Ovary (tissue), 9 donors: Measurements from ENCODE around the gene PLXNB3. TPM values are rescaled to one million over a fixed set of nuclear protein-coding genes. Genes with fewer than 3 reads are reported as not detected.

Experiments used
- DNase-seq, 5 donors: peaks; one replicate each; pipeline ENCODE4 v3.0.0-alpha.2; 2019 to 2020
- H3K27ac ChIP-seq, 2 donors: fragments of 200-600 bp; one replicate each; pipeline versions ENCODE4 v1.5.1 to v1.8.0; 2019 to 2022
- H3K27me3 ChIP-seq: fragments of 200-600 bp; one replicate; pipeline ENCODE4 v1.8.0; 2022
- H3K36me3 ChIP-seq: fragments of 200-600 bp; sonication (generic); one replicate; pipeline ENCODE4 v1.5.1; 2019
- H3K4me1 ChIP-seq: one replicate; pipeline ENCODE4 v1.8.1; 2013; ENCODE audit warnings: mild to moderate bottlenecking, moderate library complexity; ENCODE audit not compliant: insufficient read depth
- H3K4me3 ChIP-seq: fragments of 200-600 bp; sonication (generic); one replicate; pipeline ENCODE4 v1.5.1; 2017
- H3K9me3 ChIP-seq, 2 donors: fragments of 200-600 bp in 1 of 2; sonication (generic) in 1 of 2; one replicate each; pipeline versions ENCODE4 v1.5.1 to v1.8.1; 2013 to 2019; ENCODE audit warnings: mild to moderate bottlenecking in 1 of 2, moderate library complexity in 1 of 2
- CTCF ChIP-seq, 3 donors: fragments of 450-650 bp in 2 of 3; fragments of 200-600 bp in 1 of 3; IDR thresholded peaks; one replicate each; pipeline versions ENCODE4 v1.5.1 to v1.8.0; 2016 to 2022; ENCODE audit warnings: antibody characterized with exemption in 3 of 3, mild to moderate bottlenecking in 1 of 3
- EP300 ChIP-seq: sonication (generic); formaldehyde crosslinking; IDR thresholded peaks from one replicate; pipeline ENCODE4 v1.6.1; 2017; ENCODE audit warnings: antibody characterized with exemption
- POLR2A ChIP-seq: fragments of 450-650 bp; IDR thresholded peaks from one replicate; pipeline ENCODE4 v1.6.1; 2017; ENCODE audit warnings: antibody characterized with exemption, mild to moderate bottlenecking, moderate library complexity
- WGBS, 3 donors: extraction: QIAGEN DNeasy Blood & Tissue Kit in 1 of 3; methylation state at CpG; one replicate each; pipeline versions ENCODE4 v1.1.5 to v1.1.7; 2013 to 2017; 5-methylcytosine and 5-hydroxymethylcytosine counted together
- intact Hi-C, 4 donors: fragments of 100-400 bp; cut with DNase I; formaldehyde crosslinking; loops; one replicate each; pipeline versions ENCODE4 v1.11.0 to v1.15.1; 2022 to 2023
- polyA plus RNA-seq, 2 donors: library from polyadenylated mRNA; stranded (reverse); fragments of 200-250 nt in 1 of 2; fragments of 350-450 nt in 1 of 2; fragmentation: Illumina TruSeq in 1 of 2; extraction: RNeasy Lipid Tissue Mini Kit (QIAGEN cat#74804) in 1 of 2; gene quantifications; one replicate each; pipeline ENCODE4 v1.2.3, GENCODE V29; 2013 to 2014
- total RNA-seq, 7 donors: library from RNA; depleted of rRNA in 2 of 7; stranded (reverse); fragments of >200 nt in 2 of 7; fragmentation: NEBNext Ultra II Directional in 3 of 7; extraction: Animal tissue kit (Norgen Biotek cat#: 25700) in 3 of 7; gene quantifications; one replicate each; pipeline versions ENCODE4 v1.1.0 to v1.2.4, GENCODE V29; 2016 to 2023
- donor health status: DM: no; HTN: no; CAD: no; lungs with moderate emphysema.
- donor health status: DM: no; HTN: no; CAD: no.
- donor health status: Bipolar disorder and iron deficiency.
- donor health status: DM: yes; HTN: yes; CAD: no.
- donor health status: DM: no; HTN: no; CAD: no.
- donor health status: DM: yes; HTN: yes; CAD: no.

Gene PLXNB3
- total and polyA plus RNA-seq, 9 donors: 0.46 to 5.0 (median 0.95) TPM

- no peak for TF ChIP-seq CTCF (IDR thresholded peaks at IDR 0.05)
- TF ChIP-seq POLR2A: no peak
- TF ChIP-seq EP300: no peak
- intact Hi-C loops: no loop called here
Measured at GRCh38 chrX:153819384-153820040, 55.5 kb downstream of the PLXNB3 start.

GRCh38 chrX:153820601-153821000, 56.6 kb downstream of the PLXNB3 start:
- TF ChIP-seq EP300: no peak
- TF ChIP-seq CTCF (IDR thresholded peaks at IDR 0.05): no peak
- no peak for TF ChIP-seq POLR2A
- intact Hi-C loops: no loop called here
- H3K36me3 ChIP-seq: no peaks in the 10 kb centered on the region
- H3K27ac ChIP-seq: no peak overlapping the region
- H3K27me3 ChIP-seq: no peaks in the 10 kb centered on the region
- no peak for DNase-seq
- H3K9me3 ChIP-seq: no peaks in the 10 kb centered on the region
- no peaks in the 10 kb centered on the region for H3K4me1 ChIP-seq
- H3K4me3 ChIP-seq: no peak overlapping the region
- 71 to 81% (median 76%) methylated on average over 7 of the region's 7 CpGs for WGBS, 3 donors

More at GRCh38 chrX:153819384-153820040, 55.5 kb downstream of the PLXNB3 start:
- no peaks in the 10 kb centered on the region for H3K27me3 ChIP-seq
- no peak overlapping the region for H3K27ac ChIP-seq
- no peaks in the 10 kb centered on the region for H3K9me3 ChIP-seq
- 42 to 43% (median 42%) methylated on average over 23 of the region's 23 CpGs for WGBS, 3 donors
- peak overlapping the region; percentile 28 for H3K4me3 ChIP-seq
- H3K36me3 ChIP-seq: no peaks in the 10 kb centered on the region
- H3K4me1 ChIP-seq: no peaks in the 10 kb centered on the region
- DNase-seq: no peak

GRCh38 chrX:153821066-153821465, 57.0 kb downstream of the PLXNB3 start:
- Histone ChIP-seq H3K4me3 (no peak overlapping the region), H3K27ac (no peak overlapping the region), H3K9me3 (no peaks in the 10 kb centered on the region), H3K36me3 (no peaks in the 10 kb centered on the region), H3K4me1 (no peaks in the 10 kb centered on the region), H3K27me3 (no peaks in the 10 kb centered on the region)
- WGBS, 3 donors: 81 to 87% (median 86%) methylated on average over 9 of the region's 9 CpGs
- no peak for DNase-seq
- TF ChIP-seq POLR2A (no peak), CTCF (IDR thresholded peaks at IDR 0.05) (no peak), EP300 (no peak)
- intact Hi-C loops: no loop called here

- TF ChIP-seq CTCF (IDR thresholded peaks at IDR 0.05) (no peak), EP300 (no peak), POLR2A (no peak)
- DNase-seq: no peak
- Histone ChIP-seq H3K4me3 (no peak overlapping the region), H3K4me1 (no peaks in the 10 kb centered on the region), H3K27ac (no peak overlapping the region), H3K27me3 (no peaks in the 10 kb centered on the region), H3K36me3 (no peaks in the 10 kb centered on the region), H3K9me3 (no peaks in the 10 kb centered on the region)
- 83 to 90% (median 85%) methylated on average over 10 of the region's 10 CpGs for WGBS, 3 donors
- intact Hi-C loops: no loop called here
Measured at GRCh38 chrX:153824348-153824747, 60.3 kb downstream of the PLXNB3 start.
